Brain microvascular endothelial cell (primary cell): ENCODE measurements around the gene BDNF.

Source experiments
- DNase-seq: peaks from one replicate; pipeline ENCODE4 v3.0.0-alpha.2; 2020
- H3K27ac ChIP-seq: fragments of 250-450 bp; sonication (Bioruptor Pico); 2 replicates; pipeline ENCODE4 v1.5.1; 2020; ENCODE audit warnings: mild to moderate bottlenecking, moderate library complexity
- H3K27me3 ChIP-seq: fragments of 250-450 bp; sonication (Bioruptor Pico); replicated peaks from 2 replicates; pipeline ENCODE4 v1.5.1; 2020; ENCODE audit warnings: mild to moderate bottlenecking
- H3K36me3 ChIP-seq: fragments of 250-450 bp; sonication (Bioruptor Pico); replicated peaks from 2 replicates; pipeline ENCODE4 v1.5.1; 2020; ENCODE audit warnings: mild to moderate bottlenecking
- H3K4me3 ChIP-seq: 2 replicates; pipeline ENCODE4 v1.5.1; 2011; ENCODE audit warnings: low read depth, mild to moderate bottlenecking, control low read depth, low read length, moderate library complexity
- CTCF ChIP-seq: IDR thresholded peaks from 2 replicates; pipeline ENCODE4 v1.5.1; 2011; ENCODE audit warnings: low read depth, mild to moderate bottlenecking, moderate library complexity, low read length, control low read depth, inconsistent platforms; ENCODE audit errors: missing control alignments
- in situ Hi-C: cut with HindIII; loops from 2 replicates; pipeline ENCODE4 v1.10.0; 2017; ENCODE audit warnings: low sequenced_read_pairs, low pct_ligation_motif_present

Gene BDNF

DNA sequence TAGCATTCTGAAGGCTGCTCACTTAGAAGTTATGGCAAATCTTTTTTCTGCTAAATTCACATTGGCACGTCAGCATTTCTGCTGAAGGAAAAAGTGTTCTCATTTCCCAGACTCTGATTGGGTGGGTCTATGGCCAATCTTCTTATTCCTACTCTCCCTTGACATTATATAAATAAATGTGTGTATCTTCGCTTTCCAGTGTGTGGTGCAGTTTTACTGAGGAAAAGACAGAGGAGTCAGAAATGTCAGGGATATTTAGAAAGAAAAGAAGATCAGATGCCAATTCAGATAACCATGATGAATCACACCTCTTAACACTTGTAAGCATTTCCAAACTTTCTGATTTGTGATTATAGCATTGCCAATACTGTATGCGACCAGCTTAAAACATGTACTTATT lies 3.2 kb upstream of the BDNF start:
- TF ChIP-seq CTCF, result no peak
- peak; percentile 74 for DNase-seq
- no peaks in the 10 kb centered on the region for H3K36me3 ChIP-seq
- no peaks in the 10 kb centered on the region for H3K27me3 ChIP-seq
- H3K27ac ChIP-seq, result no peak overlapping the region
- in situ Hi-C loops, result loop anchor here (25.0 kb wide), 1 partner anchor 209 kb away; no protein-coding TSS in a partner anchor
- H3K4me3 ChIP-seq, result no peak overlapping the region

DNA sequence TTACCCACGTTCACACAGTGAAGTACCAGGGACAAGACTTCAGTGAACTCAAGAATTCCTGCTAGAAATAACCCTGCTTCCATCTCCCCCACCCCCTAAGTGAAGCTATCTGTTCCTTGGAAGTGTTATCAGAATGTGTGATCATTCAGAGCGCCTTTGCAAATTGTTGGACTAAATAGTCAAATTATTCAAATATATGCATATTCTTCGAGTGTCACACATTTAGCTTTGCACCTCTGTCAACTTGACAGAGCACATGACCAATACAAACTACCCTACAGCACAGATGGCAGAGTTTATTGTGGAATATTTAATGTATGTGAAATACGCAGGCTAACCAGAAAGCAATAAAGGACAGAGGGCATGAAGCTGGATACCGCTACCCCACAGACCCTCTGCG lies 2.6 kb upstream of the BDNF start:
- TF ChIP-seq CTCF, result no peak
- H3K27me3 ChIP-seq, result no peaks in the 10 kb centered on the region
- in situ Hi-C loops, result loop anchor here (25.0 kb wide), 1 partner anchor 209 kb away; no protein-coding TSS in a partner anchor

DNA sequence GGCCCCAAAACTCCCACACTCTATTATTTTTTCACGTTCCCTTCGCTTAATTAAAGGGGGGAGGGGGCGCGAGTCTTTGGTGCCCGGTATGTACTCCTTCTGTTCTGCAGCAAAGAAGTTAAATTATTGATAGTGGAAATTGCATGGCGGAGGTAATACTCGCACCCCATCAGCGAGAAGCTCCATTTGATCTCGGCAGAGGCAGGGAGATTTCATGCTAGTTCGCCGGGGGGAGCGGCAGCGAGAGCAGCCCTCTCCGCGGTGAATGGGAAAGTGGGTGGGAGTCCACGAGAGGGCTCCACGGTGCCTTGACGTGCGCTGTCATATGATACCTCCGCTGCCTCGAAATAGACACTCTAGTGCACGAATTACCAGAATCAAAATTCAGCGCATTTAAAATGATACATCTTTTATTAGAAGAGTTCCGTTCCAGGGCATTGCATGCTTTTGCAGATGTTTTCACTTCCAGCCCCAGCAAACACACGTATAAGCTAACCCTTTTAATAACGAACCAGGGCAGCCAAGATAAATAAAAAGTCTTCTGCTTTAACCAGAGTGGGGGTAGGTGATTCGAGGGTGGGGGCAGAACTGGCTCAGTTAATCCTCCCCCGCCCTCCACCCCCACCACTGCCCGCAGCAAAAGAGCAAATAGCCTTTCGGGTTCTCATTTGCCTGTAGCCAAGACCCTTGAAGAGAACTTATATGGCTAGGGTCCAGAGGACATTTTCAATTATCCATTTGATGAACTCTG lies 1.3 kb upstream of the BDNF start:
- peak overlapping the region; percentile 84 for H3K4me3 ChIP-seq
- DNase-seq, result peak; percentile 82
- no peaks in the 10 kb centered on the region for H3K36me3 ChIP-seq
- in situ Hi-C loops, result loop anchor here (25.0 kb wide), 1 partner anchor 211 kb away; no protein-coding TSS in a partner anchor
- H3K27ac ChIP-seq, result peak overlapping the region; percentile 89
- TF ChIP-seq CTCF, result peak; percentile 55
- no peaks in the 10 kb centered on the region for H3K27me3 ChIP-seq

More for the DNA sequence above, 2.6 kb upstream of the BDNF start:
- no peaks in the 10 kb centered on the region for H3K36me3 ChIP-seq
- H3K4me3 ChIP-seq, result no peak overlapping the region
- no peak for DNase-seq
- H3K27ac ChIP-seq, result no peak overlapping the region

DNA sequence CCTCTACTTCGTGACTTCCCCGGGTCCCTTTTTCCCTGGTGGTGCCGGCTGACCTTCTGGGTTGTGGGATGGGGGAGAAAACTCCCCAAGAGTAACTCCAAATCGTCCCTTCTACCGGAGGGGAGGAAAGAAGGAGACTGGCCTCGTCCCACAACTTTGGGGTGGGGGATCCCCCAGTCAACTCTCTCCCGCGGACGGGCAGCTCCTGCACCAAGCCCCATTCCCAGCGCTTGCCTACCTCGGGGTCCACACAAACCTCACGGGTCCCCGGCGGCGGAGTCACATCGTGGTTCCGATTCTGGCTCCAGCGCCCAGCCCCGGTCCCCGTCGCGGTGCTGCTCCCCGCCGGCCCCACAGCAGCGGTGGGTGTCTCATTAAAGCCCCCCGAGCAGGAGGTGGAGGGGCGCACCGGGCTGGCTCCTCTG lies 317 bp downstream of the BDNF start:
- DNase-seq, result no peak
- Histone ChIP-seq H3K36me3 (no peaks in the 10 kb centered on the region), H3K27ac (peak overlapping the region; percentile 89), H3K27me3 (no peaks in the 10 kb centered on the region), H3K4me3 (peak overlapping the region; percentile 84)
- no peak for TF ChIP-seq CTCF
- in situ Hi-C loops, result loop anchor here (25.0 kb wide), 1 partner anchor 212 kb away; no protein-coding TSS in a partner anchor

GRCh38 chr11:27699242-27699925 lies 871 bp downstream of the BDNF start:
- TF ChIP-seq CTCF, result no peak
- no peaks in the 10 kb centered on the region for H3K27me3 ChIP-seq

More at GRCh38 chr11:27699242-27699925, 871 bp downstream of the BDNF start:
- H3K4me3 ChIP-seq, result peak overlapping the region; percentile 84
- DNase-seq, result no peak
- peak overlapping the region; percentile 89 for H3K27ac ChIP-seq
- H3K36me3 ChIP-seq, result no peaks in the 10 kb centered on the region
- in situ Hi-C loops, result no loop called here
